ENCODE results near the gene SBNO1.
"Not testable (repeated sequence)": the region's sequence is repeated elsewhere in the genome, so short reads cannot be mapped to it uniquely, and the experiment has no call there.

SBNO1 gene

DNA sequence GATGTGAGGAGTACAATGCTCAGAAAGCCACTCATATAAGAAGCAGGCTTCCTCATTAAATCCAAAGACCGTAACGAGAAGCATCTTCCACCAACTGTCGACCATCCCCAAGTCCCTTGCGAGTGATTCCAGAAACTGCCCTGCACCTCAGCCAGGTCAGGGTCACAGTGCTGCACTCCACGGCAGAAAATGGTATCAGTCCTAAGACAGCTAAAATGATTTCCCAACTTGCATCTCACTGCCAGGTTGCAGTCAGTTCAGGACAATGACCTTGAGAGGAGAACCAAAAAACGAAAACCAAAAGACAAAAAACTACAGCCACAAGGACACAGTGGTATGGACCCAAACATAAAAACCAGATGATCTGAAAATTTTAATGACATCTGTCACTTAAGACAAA, 20.6 kb downstream of the SBNO1 start:
- no peaks in the 10 kb centered on the region for H3K27me3 ChIP-seq (ENCODE audit: control insufficient read depth in 1 of 2, insufficient read depth in 2 of 2, low read length in 2 of 2)
- H3K4me3 ChIP-seq (ENCODE audit: low read length in 2 of 2) = no peak overlapping the region
- H3K36me3 ChIP-seq (ENCODE audit: control insufficient read depth in 2 of 2, insufficient read depth in 2 of 2, low read length in 2 of 2) = peaks cover 33 to 36% of the 10 kb centered on the region in 2 donors

GRCh38 chr12:123337070-123337469, 27.6 kb downstream of the SBNO1 start:
- H3K36me3 ChIP-seq (ENCODE audit: control insufficient read depth in 2 of 2, insufficient read depth in 2 of 2, low read length in 2 of 2) = peaks cover 26 to 39% of the 10 kb centered on the region in 2 donors
- no peaks in the 10 kb centered on the region for H3K27me3 ChIP-seq (ENCODE audit: control insufficient read depth in 1 of 2, insufficient read depth in 2 of 2, low read length in 2 of 2)
- no peak overlapping the region for H3K4me3 ChIP-seq (ENCODE audit: low read length in 2 of 2)
- no peaks in the 10 kb centered on the region for H3K4me1 ChIP-seq (ENCODE audit: control insufficient read depth, insufficient read depth, low read length)
- H3K9me3 ChIP-seq (ENCODE audit: control insufficient read depth in 2 of 2, low read length in 2 of 2) = no peaks in the 10 kb centered on the region
- no peak overlapping the region for H3K27ac ChIP-seq (ENCODE audit: low read length)
- H3K9ac ChIP-seq (ENCODE audit: low read length in 2 of 2) = no peak overlapping the region

More for the DNA sequence above, 20.6 kb downstream of the SBNO1 start:
- Histone ChIP-seq H3K9me3 (ENCODE audit: control insufficient read depth in 2 of 2, low read length in 2 of 2) (no peaks in the 10 kb centered on the region), H3K9ac (ENCODE audit: low read length in 2 of 2) (no peak overlapping the region), H3K27ac (ENCODE audit: low read length) (no peak overlapping the region), H3K4me1 (ENCODE audit: control insufficient read depth, insufficient read depth, low read length) (no peaks in the 10 kb centered on the region)

DNA sequence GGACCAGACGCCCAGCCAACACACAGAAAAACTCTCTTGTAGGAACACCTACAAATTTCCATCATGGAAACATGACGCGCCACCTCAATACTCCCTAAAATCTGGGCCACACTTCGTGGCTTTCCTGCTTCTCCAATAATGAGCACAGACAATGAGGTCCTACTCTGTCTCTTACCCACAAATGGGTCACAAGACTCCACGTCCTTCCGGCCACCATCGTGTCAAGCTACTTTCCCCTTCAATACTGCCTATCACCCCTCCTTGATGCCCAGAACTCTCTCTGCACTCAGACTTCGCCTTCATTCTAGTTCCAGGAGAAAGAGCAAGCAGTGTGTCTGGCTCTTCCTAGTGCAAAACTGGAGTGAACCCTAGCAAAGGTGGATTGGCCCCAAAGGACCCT, 28.1 kb downstream of the SBNO1 start:
- no peak overlapping the region for H3K9ac ChIP-seq (ENCODE audit: low read length in 2 of 2)
- no peak overlapping the region for H3K27ac ChIP-seq (ENCODE audit: low read length)
- H3K27me3 ChIP-seq (ENCODE audit: control insufficient read depth in 1 of 2, insufficient read depth in 2 of 2, low read length in 2 of 2) = no peaks in the 10 kb centered on the region
- no peaks in the 10 kb centered on the region for H3K4me1 ChIP-seq (ENCODE audit: control insufficient read depth, insufficient read depth, low read length)
- peaks cover 26 to 39% of the 10 kb centered on the region in 2 donors for H3K36me3 ChIP-seq (ENCODE audit: control insufficient read depth in 2 of 2, insufficient read depth in 2 of 2, low read length in 2 of 2)
- no peaks in the 10 kb centered on the region for H3K9me3 ChIP-seq (ENCODE audit: control insufficient read depth in 2 of 2, low read length in 2 of 2)
- no peak overlapping the region for H3K4me3 ChIP-seq (ENCODE audit: low read length in 2 of 2)

- Histone ChIP-seq H3K4me1 (ENCODE audit: control insufficient read depth, insufficient read depth, low read length) (no peaks in the 10 kb centered on the region), H3K27me3 (ENCODE audit: control insufficient read depth in 1 of 2, insufficient read depth in 2 of 2, low read length in 2 of 2) (no peaks in the 10 kb centered on the region), H3K4me3 (ENCODE audit: low read length in 2 of 2) (no peak overlapping the region), H3K9me3 (ENCODE audit: control insufficient read depth in 2 of 2, low read length in 2 of 2) (no peaks in the 10 kb centered on the region), H3K27ac (ENCODE audit: low read length) (no peak overlapping the region), H3K36me3 (ENCODE audit: control insufficient read depth in 2 of 2, insufficient read depth in 2 of 2, low read length in 2 of 2) (peaks cover 26 to 42% of the 10 kb centered on the region in 2 donors), H3K9ac (ENCODE audit: low read length in 2 of 2) (no peak overlapping the region)
These were observed 29.2 kb downstream of the SBNO1 start for GRCh38 chr12:123335490-123335889.

GRCh38 chr12:123329799-123330198, 34.8 kb downstream of the SBNO1 start:
- Histone ChIP-seq H3K4me3 (ENCODE audit: low read length in 2 of 2) (no peak overlapping the region), H3K9ac (ENCODE audit: low read length in 2 of 2) (no peak overlapping the region), H3K36me3 (ENCODE audit: control insufficient read depth in 2 of 2, insufficient read depth in 2 of 2, low read length in 2 of 2) (peaks cover 30 to 39% of the 10 kb centered on the region in 2 donors), H3K27ac (ENCODE audit: low read length) (no peak overlapping the region), H3K9me3 (ENCODE audit: control insufficient read depth in 2 of 2, low read length in 2 of 2) (no peaks in the 10 kb centered on the region), H3K27me3 (ENCODE audit: control insufficient read depth in 1 of 2, insufficient read depth in 2 of 2, low read length in 2 of 2) (no peaks in the 10 kb centered on the region), H3K4me1 (ENCODE audit: control insufficient read depth, insufficient read depth, low read length) (no peaks in the 10 kb centered on the region)

DNA sequence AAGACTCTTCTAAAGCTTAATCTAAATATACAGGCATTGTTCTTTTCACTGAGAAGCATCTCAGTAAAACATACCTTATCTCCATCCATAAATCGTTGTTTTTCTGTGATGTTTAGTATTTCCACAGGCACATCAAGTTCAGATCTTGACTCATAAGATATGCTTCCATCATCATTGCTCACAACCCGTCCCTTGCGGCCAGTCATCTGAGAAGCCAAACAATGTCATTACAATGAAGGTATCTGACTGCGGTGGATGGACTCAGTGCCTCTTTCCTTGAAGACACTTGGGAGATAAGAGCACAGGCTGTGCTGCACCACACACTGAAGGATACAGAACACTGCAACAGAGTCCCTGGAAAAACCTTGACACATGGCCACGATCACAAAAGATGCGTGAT, 44.8 kb downstream of the SBNO1 start:
- Histone ChIP-seq H3K27ac (ENCODE audit: low read length) (no peak overlapping the region), H3K9me3 (ENCODE audit: control insufficient read depth in 2 of 2, low read length in 2 of 2) (no peaks in the 10 kb centered on the region), H3K4me3 (ENCODE audit: low read length in 2 of 2) (no peak overlapping the region), H3K36me3 (ENCODE audit: control insufficient read depth in 2 of 2, insufficient read depth in 2 of 2, low read length in 2 of 2) (peaks cover 41 to 50% of the 10 kb centered on the region in 2 donors), H3K9ac (ENCODE audit: low read length in 2 of 2) (no peak overlapping the region), H3K27me3 (ENCODE audit: control insufficient read depth in 1 of 2, insufficient read depth in 2 of 2, low read length in 2 of 2) (no peaks in the 10 kb centered on the region), H3K4me1 (ENCODE audit: control insufficient read depth, insufficient read depth, low read length) (no peaks in the 10 kb centered on the region)

DNA sequence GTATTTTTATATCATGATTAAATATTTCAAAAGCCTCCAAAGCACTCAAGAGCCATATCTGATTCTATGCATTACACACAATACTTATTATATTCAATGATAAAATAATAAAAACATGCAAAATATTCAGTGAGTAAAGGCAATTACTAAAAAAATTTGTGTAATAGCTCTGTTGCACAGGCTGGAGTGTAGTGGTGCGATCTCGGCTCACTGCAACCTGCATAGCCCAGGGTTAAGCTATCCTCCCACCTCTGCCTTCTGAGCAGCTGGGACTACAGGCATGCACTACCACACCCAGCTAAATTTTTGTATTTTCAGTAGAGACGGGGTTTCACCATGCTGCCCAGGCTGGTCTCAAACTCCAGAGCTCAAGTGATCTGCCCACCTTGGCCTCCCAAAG, 45.4 kb downstream of the SBNO1 start:
- Histone ChIP-seq H3K27ac (ENCODE audit: low read length) (no peak overlapping the region), H3K9me3 (ENCODE audit: control insufficient read depth in 2 of 2, low read length in 2 of 2) (no peaks in the 10 kb centered on the region), H3K27me3 (ENCODE audit: control insufficient read depth in 1 of 2, insufficient read depth in 2 of 2, low read length in 2 of 2) (no peaks in the 10 kb centered on the region), H3K9ac (ENCODE audit: low read length in 2 of 2) (no peak overlapping the region), H3K36me3 (ENCODE audit: control insufficient read depth in 2 of 2, insufficient read depth in 2 of 2, low read length in 2 of 2) (peaks cover 39 to 49% of the 10 kb centered on the region in 2 donors), H3K4me3 (ENCODE audit: low read length in 2 of 2) (no peak overlapping the region), H3K4me1 (ENCODE audit: control insufficient read depth, insufficient read depth, low read length) (no peaks in the 10 kb centered on the region)

DNA sequence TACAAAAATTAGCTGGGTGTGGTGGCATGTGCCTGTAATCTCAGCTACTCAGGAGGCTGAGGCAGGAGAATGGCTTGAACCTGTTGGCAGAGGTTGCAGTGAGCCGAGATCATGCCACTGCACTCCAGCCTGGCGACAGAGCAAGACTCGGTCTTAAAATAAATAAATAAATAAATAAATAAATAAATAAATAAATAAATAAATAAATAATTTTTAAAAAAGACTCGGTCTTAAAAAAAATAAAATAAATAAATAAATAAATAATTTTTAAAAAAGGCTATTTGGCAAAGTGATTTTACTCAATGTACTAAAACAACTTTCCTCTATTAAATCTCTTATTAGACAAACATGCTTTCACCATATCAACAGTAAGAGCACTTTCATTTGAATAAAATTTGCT, 51.6 kb downstream of the SBNO1 start:
- peaks cover 37 to 43% of the 10 kb centered on the region in 2 donors for H3K36me3 ChIP-seq (ENCODE audit: control insufficient read depth in 2 of 2, insufficient read depth in 2 of 2, low read length in 2 of 2)
- not testable (repeated sequence) for H3K9me3 ChIP-seq (ENCODE audit: control insufficient read depth in 2 of 2, low read length in 2 of 2)

DNA sequence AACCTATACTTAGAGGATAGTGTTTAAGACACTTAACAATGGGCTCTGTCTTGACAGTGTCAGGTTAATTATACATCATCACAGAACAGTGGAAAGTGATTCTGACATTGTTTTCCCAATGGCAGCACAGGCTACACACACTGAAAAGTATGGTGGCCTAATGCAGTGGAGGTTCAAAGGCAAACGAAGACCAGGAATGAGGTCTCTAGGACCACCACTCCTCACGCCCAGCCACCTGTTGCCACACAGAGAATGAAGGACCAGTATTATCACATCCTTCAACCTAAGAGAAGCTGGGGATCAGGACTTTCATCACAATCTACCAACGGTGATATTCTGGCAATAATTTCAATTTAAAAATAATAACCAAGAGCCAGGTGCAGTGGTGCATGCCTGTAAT, 58.4 kb downstream of the SBNO1 start:
- no peaks in the 10 kb centered on the region for H3K4me1 ChIP-seq (ENCODE audit: control insufficient read depth, insufficient read depth, low read length)

More for the DNA sequence above, 51.6 kb downstream of the SBNO1 start:
- not testable (repeated sequence) for H3K4me3 ChIP-seq (ENCODE audit: low read length in 2 of 2); H3K27ac ChIP-seq (ENCODE audit: low read length); H3K27me3 ChIP-seq (ENCODE audit: control insufficient read depth in 1 of 2, insufficient read depth in 2 of 2, low read length in 2 of 2); H3K4me1 ChIP-seq (ENCODE audit: control insufficient read depth, insufficient read depth, low read length); H3K9ac ChIP-seq (ENCODE audit: low read length in 2 of 2)

GRCh38 chr12:123305136-123305535, 59.5 kb downstream of the SBNO1 start:
- Histone ChIP-seq H3K27ac (ENCODE audit: low read length) (no peak overlapping the region), H3K4me3 (ENCODE audit: low read length in 2 of 2) (no peak overlapping the region), H3K36me3 (ENCODE audit: control insufficient read depth in 2 of 2, insufficient read depth in 2 of 2, low read length in 2 of 2) (peaks cover 30 to 38% of the 10 kb centered on the region in 2 donors), H3K9me3 (ENCODE audit: control insufficient read depth in 2 of 2, low read length in 2 of 2) (no peaks in the 10 kb centered on the region), H3K27me3 (ENCODE audit: control insufficient read depth in 1 of 2, insufficient read depth in 2 of 2, low read length in 2 of 2) (no peaks in the 10 kb centered on the region), H3K4me1 (ENCODE audit: control insufficient read depth, insufficient read depth, low read length) (no peaks in the 10 kb centered on the region), H3K9ac (ENCODE audit: low read length in 2 of 2) (no peak overlapping the region)

More for the DNA sequence above, 58.4 kb downstream of the SBNO1 start:
- Histone ChIP-seq H3K4me3 (ENCODE audit: low read length in 2 of 2) (no peak overlapping the region), H3K9ac (ENCODE audit: low read length in 2 of 2) (no peak overlapping the region), H3K27ac (ENCODE audit: low read length) (no peak overlapping the region), H3K36me3 (ENCODE audit: control insufficient read depth in 2 of 2, insufficient read depth in 2 of 2, low read length in 2 of 2) (peaks cover 34 to 44% of the 10 kb centered on the region in 2 donors), H3K9me3 (ENCODE audit: control insufficient read depth in 2 of 2, low read length in 2 of 2) (no peaks in the 10 kb centered on the region), H3K27me3 (ENCODE audit: control insufficient read depth in 1 of 2, insufficient read depth in 2 of 2, low read length in 2 of 2) (no peaks in the 10 kb centered on the region)

DNA sequence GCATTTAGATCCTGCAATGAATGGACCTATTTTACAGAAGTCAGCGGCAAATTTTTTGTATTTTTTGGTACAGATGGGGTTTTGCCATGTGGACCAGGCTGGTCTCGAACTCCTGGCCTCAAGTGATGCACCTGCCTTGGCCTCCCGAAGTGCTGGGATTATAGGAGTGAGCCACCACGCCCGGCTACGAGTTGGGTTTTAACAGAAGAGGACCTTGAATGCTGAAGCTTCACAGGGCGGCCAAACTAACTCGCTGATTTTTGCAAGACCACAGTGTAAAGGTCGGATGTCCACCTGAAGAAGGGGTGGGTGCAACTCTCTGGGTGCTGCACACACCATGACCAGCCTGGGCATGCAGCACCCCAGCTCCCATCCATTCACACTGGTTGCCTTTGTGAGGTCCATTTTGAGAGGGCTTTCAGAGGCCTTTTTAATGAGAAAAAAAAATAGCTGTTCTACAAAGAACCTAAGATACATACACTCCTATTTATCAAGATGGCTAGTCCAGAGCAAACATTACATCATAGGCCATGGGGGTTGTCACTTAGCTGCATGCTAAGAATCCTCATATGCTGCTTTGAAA, 71.4 kb downstream of the SBNO1 start:
- Histone ChIP-seq H3K36me3 (ENCODE audit: control insufficient read depth in 2 of 2, insufficient read depth in 2 of 2, low read length in 2 of 2) (peaks cover 35 to 48% of the 10 kb centered on the region in 2 donors), H3K9me3 (ENCODE audit: control insufficient read depth in 2 of 2, low read length in 2 of 2) (no peaks in the 10 kb centered on the region), H3K4me1 (ENCODE audit: control insufficient read depth, insufficient read depth, low read length) (no peaks in the 10 kb centered on the region), H3K4me3 (ENCODE audit: low read length in 2 of 2) (no peak overlapping the region), H3K27me3 (ENCODE audit: control insufficient read depth in 1 of 2, insufficient read depth in 2 of 2, low read length in 2 of 2) (no peaks in the 10 kb centered on the region), H3K27ac (ENCODE audit: low read length) (no peak overlapping the region), H3K9ac (ENCODE audit: low read length in 2 of 2) (no peak overlapping the region)
